NCI-H2081 (cell line): ENCODE data around the gene PCGF2.
"Not testable (repeated sequence)": the region's sequence is repeated elsewhere in the genome, so short reads cannot be mapped to it uniquely, and the experiment has no call there.

Source experiments
- DNase-seq, 2 experiments: peaks; one replicate each; lab custom pipeline; 2025; lab: John Stamatoyannopoulos, UW

PCGF2 gene

GRCh38 chr17:38735161-38735997 is 12.8 kb downstream of the PCGF2 start:
- peak; percentile 49 to 57 for DNase-seq

DNA sequence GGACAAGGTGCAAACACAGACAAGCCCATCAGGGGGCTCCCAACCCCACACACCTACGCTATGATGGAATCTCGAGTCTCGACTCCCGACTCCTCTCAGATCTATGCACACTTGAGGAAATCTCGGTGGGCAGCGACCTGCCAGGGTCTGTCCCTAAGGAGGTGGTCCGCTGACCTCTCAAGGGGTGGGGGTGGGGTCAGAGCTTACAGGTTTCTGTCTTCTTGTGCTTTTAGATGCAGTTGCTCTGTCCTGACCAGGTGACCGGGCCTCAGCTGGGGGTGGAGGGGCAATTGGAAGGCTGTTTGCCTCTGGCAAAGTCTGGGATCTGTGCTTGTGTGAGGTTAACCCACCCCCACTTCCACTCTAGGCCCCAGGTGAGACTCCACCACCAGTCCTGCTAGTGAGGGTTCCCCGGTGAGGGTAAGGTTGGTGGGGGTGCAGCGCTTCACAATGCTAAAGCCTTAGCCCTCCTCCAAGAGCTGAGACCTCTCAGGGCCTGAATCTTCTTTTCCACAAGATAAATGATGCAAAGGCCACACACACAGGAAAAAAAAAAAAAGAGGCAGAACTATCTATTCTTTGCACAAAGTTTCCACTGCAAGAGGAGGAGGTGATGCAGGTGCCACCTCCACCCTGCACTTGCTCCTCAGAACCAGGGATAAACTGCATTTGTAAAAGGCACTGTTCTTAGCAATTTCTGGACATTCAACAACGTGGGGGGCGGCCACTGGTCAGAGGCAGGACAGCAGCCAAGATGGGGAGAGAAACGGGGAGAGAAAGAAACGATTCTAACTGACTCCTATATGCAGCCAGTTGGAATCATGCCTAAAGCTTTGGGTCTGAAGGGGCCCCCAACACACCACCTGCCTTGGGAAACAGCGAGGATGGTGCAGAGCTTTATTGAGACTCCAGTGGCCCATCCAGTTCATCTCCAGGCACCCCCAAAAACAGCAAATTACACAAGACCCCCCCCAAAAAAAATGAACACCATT is 13.9 kb downstream of the PCGF2 start:
- no peak for DNase-seq

- DNase-seq = no peak
Observed at GRCh38 chr17:38733282-38733981, 14.7 kb downstream of the PCGF2 start.

DNA sequence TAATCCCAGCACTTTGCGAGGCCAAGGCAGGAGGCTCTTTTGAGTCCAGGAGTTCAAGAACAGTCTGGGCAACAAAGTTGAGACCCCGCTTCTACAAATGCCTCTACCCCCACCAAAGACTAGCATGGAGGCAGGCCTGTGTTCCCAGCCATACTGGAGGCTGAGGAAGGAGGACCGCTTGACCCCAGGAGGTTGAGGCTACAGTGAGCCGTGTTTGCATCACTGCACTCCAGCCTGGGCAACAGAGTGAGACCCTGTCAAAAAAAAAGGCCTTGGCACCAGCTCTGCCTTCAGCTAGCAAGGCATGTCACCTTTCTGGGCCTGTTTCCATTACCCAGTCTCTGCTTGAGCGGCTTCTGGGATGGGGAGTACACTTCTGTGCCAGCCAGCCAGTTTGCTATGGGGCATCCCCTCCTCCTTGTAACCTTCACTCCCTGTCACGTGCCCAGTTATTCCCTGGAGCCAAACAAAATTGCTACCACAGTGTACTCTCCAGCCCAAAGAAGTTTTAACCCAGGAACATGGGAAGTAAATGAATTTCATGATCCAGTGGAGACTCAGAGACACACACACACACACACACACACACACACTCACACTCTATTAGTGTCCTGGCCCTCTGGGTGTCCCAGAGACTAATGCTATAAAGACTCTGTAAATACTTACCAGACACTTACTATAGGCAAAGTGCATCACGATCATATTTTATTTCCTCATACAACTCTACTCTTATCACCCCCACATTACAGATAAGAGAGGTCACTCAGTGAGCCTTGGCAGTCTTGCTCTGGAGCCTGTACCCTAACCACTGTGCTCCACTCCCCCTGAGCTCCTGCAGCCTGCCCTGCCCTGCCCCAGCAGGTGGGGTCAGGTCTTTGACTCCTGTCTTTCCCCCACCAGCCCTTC is 15.5 kb downstream of the PCGF2 start:
- no peak for DNase-seq

- no peak for DNase-seq
Observed at GRCh38 chr17:38731526-38732294, 16.4 kb downstream of the PCGF2 start.

DNA sequence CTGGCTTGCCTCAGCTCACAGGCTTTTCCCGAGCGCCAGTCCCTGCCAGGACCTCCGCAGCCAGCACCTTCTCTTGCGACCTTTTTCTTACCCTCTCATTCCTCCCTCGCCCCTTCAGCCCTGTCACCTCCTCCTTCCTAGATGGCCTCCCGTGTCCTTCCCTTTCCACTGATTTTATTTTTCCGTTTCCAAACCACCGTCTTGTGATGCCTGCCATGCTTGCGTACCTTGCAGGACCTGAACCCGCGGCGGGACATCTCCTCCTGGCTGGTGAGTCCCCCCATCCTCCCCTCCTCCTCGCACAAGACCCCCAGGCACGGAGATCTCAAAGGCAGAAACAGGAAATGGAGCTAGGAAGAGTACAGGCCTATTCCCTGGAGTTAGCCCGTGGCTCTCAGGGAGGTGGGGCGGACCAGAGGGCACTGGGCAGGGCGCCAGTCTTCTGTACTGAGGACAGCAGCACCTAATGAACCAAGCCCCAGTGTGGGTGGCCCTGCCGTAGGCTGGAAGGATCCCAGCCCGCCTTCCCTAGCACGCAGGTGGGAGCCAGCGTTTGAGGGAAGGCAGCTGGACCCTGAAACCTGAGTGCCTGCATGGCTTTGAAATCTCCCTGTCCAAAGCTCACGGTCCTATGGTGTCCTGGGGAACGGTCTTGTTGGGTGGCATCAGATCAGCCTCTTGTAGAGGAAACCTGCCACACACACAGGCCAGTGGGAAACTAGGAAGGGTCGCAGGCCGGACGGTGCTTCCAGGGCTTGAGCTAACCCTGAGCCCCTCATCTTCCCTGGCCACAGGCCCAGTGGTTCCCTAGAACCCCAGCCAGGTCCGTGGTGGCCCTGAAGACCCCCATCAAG is 17.4 kb downstream of the PCGF2 start:
- peak; percentile 69 to 79 for DNase-seq

- DNase-seq = peak; percentile 83 to 89
Observed at GRCh38 chr17:38729886-38730525, 18.1 kb downstream of the PCGF2 start, which contains the start of gene CISD3. Gene CISD3, plus strand, starts transcription at chr17:38730341. Its CDS starts 18 bp downstream, at chr17:38730359.

DNA sequence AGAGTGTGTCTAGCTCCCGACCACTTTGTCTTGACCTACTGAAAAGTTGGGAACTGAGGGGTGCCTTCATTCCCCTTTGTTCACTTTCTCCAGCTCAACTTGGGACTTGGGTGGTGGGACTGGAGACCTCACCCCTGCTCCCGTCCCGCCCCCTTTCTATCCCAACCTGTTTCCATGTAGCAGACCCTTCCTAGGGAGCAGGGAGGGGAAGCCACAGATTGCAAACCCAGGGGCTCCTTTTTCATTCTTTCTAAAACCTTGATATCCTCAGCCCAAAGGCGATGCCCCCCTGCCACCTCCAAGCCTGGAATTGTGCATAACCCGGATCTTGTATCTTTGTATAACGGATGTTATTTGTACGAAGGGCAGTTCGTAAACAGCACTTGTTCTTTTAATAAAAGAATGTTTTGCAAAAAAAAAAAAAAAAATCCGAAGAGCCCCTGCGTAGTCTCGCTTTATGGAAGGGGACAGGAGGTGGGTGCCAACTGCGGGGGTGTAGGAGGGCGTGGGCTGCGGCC is 18.7 kb downstream of the PCGF2 start:
- DNase-seq = no peak

DNA sequence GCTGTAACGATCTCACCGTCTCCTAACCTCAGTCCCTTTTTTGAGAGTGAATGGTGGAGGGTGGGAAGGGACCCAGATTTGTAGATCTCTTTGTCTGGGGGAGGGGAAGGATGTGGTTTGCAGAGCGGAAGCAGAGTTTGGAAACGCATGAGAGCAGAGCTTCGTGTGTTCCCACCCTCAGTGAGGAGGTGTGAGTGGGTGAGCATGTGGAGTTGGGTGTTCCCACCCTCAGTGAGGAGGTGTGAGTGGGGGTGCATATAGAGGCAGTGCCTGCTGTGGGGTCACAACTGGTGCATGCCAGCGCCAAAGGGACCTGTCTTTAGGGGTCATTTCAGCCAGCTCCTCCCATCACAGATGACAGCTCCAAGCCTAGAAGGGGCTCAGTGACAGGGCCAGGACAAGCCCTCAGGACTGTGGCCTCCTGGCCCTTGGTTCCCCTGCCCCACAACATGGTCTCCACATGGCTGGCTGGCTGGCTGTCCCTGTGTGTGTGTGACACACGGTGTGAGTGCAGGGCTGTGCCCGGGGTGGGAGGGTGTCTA is 19.8 kb downstream of the PCGF2 start:
- no peak for DNase-seq

DNA sequence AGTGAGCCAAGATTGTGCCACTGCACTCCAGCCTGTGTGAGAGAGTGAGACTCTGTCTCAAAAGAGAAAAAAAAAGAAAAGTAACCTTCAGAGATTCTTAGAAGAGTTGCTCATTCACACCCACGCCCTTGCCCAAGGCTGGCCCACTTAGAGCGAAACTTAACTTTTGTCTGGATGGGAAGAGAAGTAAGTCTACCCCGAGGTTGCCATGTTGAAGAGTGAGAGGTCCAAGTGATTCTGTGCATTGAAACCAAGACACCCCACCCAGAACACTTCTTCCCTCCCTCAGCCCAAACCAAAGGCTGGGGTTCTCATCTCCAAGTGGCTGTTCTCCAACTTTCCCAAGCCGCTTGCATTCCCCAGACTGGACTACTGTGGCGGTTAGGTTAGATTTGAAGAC is 20.4 kb downstream of the PCGF2 start:
- no peak for DNase-seq

DNA sequence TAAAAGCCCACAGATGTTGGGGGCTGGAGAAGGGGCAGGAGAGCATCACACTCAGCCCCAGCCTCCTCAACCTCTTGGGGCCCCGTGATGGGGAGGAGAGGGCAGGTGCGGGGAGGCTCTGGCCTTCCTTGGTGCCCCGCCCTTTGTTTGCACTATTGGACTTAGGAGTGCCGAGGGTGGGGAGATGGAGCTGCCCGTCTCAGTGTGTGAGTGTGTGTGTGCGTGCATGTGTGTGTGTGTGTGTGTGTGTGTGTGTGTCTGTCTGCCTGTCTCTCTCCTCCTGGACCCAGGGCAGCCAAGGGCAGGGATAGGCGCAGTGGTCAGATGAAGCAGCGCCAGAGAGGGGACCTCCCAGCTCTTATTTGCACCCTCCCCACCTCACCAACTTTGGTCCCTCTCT is 22.0 kb downstream of the PCGF2 start:
- not testable (repeated sequence) for DNase-seq

DNA sequence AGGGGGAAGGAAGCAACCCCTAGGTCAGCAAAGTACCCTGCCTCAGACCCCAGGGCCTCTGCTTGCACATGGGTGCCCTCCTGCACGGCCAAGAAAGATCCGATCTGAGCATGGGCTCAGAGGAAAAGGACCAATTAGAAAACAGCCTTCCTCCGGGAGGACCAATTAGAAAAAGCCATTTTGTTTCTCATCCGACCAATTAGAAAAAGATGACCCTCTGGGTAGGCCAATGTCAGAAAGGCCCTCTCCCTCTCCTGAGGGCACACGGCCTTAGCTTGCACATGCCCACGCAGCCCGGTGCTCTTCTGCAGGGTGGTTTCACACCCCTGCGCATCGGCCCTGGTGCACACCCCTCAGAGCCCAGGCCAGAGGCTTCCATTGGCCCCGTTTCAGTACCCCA is 23.1 kb downstream of the PCGF2 start:
- DNase-seq = peak in 1 of 2 experiments; percentile 57

- DNase-seq = peak; percentile 89 to 95
Observed at GRCh38 chr17:38724337-38724988, 23.7 kb downstream of the PCGF2 start.

DNA sequence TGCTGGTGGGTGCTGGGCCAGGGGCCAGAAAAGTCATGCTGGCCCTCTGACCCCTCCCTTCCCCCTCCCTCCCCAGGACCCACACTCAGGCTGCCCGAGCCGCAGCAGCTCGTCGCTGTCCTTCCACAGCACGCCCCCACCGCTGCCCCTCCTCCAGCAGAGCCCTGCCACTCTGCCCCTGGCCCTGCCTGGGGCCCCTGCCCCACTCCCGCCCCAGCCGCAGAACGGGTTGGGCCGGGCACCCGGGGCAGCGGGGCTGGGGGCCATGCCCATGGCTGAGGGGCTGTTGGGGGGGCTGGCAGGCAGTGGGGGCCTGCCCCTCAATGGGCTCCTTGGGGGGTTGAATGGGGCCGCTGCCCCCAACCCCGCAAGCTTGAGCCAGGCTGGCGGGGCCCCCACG is 26.3 kb downstream of the PCGF2 start:
- DNase-seq = no peak

- no peak for DNase-seq
Observed at GRCh38 chr17:38720941-38721340, 27.2 kb downstream of the PCGF2 start.

DNA sequence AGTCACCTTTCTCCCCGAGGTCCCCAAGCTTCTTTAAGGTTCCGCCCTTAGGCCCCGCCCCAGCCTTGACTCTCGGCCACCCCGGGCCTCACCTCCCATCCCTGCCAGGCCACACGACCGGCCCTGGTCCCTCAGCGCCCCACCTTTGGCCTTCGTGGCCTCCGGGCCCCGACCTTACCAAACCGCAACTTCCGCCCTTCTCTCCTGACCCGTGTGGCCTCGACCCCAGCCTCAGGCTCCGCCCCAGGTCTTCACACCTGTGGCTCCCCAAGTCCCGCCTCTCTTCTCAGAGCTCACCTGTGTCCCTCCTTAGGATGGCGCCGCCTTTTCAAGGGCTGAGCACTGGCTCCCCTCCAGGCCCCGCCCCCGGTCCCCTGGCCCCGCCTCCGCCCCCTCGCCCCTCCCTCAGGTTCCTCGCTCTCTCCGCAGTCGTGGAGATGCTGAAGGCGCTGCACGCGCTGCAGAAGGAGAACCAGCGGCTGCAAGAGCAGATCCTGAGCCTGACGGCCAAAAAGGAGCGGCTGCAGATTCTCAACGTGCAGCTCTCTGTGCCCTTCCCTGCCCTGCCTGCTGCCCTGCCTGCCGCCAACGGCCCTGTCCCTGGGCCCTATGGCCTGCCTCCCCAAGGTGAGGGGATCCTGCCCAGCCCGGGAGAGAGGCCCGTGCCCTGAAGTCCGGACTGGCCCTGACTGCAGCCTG is 28.0 kb downstream of the PCGF2 start:
- DNase-seq = no peak
